PC-9 (cell line): Measurements from ENCODE around the gene METTL17. TPM values are rescaled to one million over a fixed set of nuclear protein-coding genes. Genes with fewer than 3 reads are reported as not detected.

ENCODE experiments used
- BruUV-seq: library from RNA; stranded (reverse); fragments of 400-500 nt; replicated peaks from 2 replicates; lab custom pipeline; 2021; lab: Mats Ljungman, UMichigan
- CTCF ChIA-PET: fragments of 300-600 bp; sonication (Branson Sonifier 250); formaldehyde crosslinking; loops from one replicate; lab custom pipeline; 2022; ENCODE audit warnings: antibody characterized with exemption; lab: Charles Lee
- POLR2A ChIA-PET: fragments of 300-600 bp; sonication (Branson Sonifier 250); formaldehyde crosslinking; loops from one replicate; lab custom pipeline; 2022; ENCODE audit warnings: antibody characterized with exemption; ENCODE audit not compliant: unreplicated experiment; lab: Charles Lee
- DNase-seq, 2 experiments: peaks; one replicate each; pipeline versions ENCODE4 v3.0.0 to v3.0.0-alpha.2; 2015 to 2022; ENCODE audit warnings: mixed read lengths in 1 of 2
- H2AFZ ChIP-seq: fragments of 200-600 bp; sonication (generic); 2 replicates; pipeline ENCODE4 v1.8.1; 2017; ENCODE audit warnings: antibody characterized with exemption
- H3F3A ChIP-seq: fragments of 200-600 bp; sonication (generic); 2 replicates; pipeline ENCODE4 v1.8.1; 2017; ENCODE audit warnings: antibody characterized with exemption, mild to moderate bottlenecking, low read depth; ENCODE audit not compliant: insufficient read depth
- H3K27ac ChIP-seq: fragments of 200-600 bp; sonication (generic); 2 replicates; pipeline ENCODE4 v1.6.1; 2016; ENCODE audit warnings: mixed run types
- H3K27me3 ChIP-seq: fragments of 200-600 bp; sonication (generic); 2 replicates; pipeline ENCODE4 v1.6.1; 2016; ENCODE audit warnings: low read depth, mixed run types; ENCODE audit not compliant: insufficient read depth
- H3K36me3 ChIP-seq: fragments of 200-600 bp; sonication (generic); 2 replicates; pipeline ENCODE4 v1.6.1; 2016; ENCODE audit warnings: low read depth, mixed run types
- H3K4me1 ChIP-seq: fragments of 200-600 bp; sonication (generic); replicated peaks from 2 replicates; pipeline ENCODE4 v1.6.1; 2016; ENCODE audit warnings: mixed run types; ENCODE audit not compliant: insufficient read depth
- H3K4me2 ChIP-seq: fragments of 200-600 bp; sonication (generic); 2 replicates; pipeline ENCODE4 v1.6.1; 2017; ENCODE audit warnings: mixed run types
- H3K4me3 ChIP-seq: fragments of 200-600 bp; sonication (generic); 2 replicates; pipeline ENCODE4 v1.6.1; 2016; ENCODE audit warnings: mixed run types
- H3K79me2 ChIP-seq: fragments of 200-600 bp; sonication (generic); 2 replicates; pipeline ENCODE4 v1.6.1; 2017; ENCODE audit warnings: low read depth, mixed run types
- H3K9me2 ChIP-seq: fragments of 200-600 bp; sonication (generic); 2 replicates; pipeline ENCODE4 v1.8.1; 2017; ENCODE audit warnings: mild to moderate bottlenecking; ENCODE audit not compliant: insufficient read depth
- H3K9me3 ChIP-seq: fragments of 200-600 bp; sonication (generic); 2 replicates; pipeline ENCODE4 v1.8.1; 2016; ENCODE audit warnings: low read depth; ENCODE audit not compliant: insufficient read depth
- H4K20me1 ChIP-seq: fragments of 200-600 bp; sonication (generic); 2 replicates; pipeline ENCODE4 v1.8.1; 2017; ENCODE audit not compliant: insufficient read depth
- EZH2 ChIP-seq: fragments of 200-600 bp; sonication (generic); IDR thresholded peaks from 2 replicates; pipeline ENCODE4 v1.8.0; 2017; ENCODE audit warnings: antibody characterized with exemption, low read depth
- intact Hi-C: fragments of 100-400 bp; cut with micrococcal nuclease; formaldehyde crosslinking; loops from one replicate; pipeline ENCODE4 v1.10.0; 2022; ENCODE audit not compliant: unreplicated experiment
- total RNA-seq: library from RNA; stranded (reverse); gene quantifications from 2 replicates; pipeline ENCODE4 v1.2.3, GENCODE V29; 2021
- TF ChIP-seq, protein P1 (sequence below): fragments of 200-600 bp; sonication (generic); conservative IDR thresholded peaks from 2 replicates; pipeline ENCODE4 v1.6.1; 2017; ENCODE audit warnings: mixed run types, antibody characterized with exemption, mild to moderate bottlenecking, moderate library complexity

METTL17 gene
- total RNA-seq, 1 experiment from 2014 or later: 51.2 TPM

DNA sequence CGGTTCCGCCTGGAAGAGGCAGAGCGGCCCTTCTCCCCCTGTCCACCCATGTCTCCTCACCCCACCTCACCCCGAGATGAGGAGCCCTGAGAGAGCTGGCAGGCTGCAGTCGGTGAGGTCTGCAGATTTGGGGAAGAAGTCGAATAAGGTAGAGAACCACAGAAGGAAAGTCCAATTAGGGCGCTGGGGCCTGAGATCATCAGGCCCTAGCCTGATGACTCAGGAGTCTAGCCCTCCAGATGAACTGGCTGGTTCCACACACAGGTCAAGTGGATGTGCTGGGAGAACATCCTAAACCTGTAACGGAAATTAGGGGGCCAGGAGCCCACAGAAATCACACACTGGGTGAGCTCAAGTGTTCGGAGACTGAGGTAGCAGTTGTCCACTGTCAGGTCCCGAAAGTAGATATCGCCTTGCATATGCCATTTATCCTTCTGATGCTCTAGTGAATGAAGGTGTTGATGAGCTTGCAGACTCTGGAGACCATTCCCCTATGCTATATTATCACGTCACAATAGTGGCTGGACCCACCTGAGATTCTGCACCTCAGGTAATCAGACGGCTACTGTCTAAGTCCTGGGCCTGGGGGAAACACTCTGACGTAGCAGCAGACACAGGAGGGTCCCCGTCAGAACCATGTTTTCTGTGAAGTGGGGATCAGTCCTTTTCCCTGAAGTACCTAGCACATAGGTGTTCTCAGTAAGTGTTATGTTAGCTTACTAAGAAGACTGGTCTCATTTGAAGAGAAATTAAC is 886 bp upstream of the METTL17 start:
- Histone ChIP-seq H2AFZ (peak overlapping the region; percentile 71; the same call in 1 of the 2 replicates), H3K4me3 (peak overlapping the region; percentile 55), H3K4me2 (peak overlapping the region; percentile 89), H3K27me3 (no peaks in the 10 kb centered on the region), H3K36me3 (peaks cover 6% of the 10 kb centered on the region; the same call in 1 of the 2 replicates), H3K4me1 (peaks cover 24% of the 10 kb centered on the region), H3K9me3 (peaks cover 3% of the 10 kb centered on the region; the same call in 1 of the 2 replicates), H3K9me2 (no peaks in the 10 kb centered on the region), H4K20me1 (no peaks in the 10 kb centered on the region), H3K27ac (peak overlapping the region; percentile 67), H3K79me2 (peaks cover 19% of the 10 kb centered on the region), H3F3A (peaks cover 20% of the 10 kb centered on the region; the same call in 1 of the 2 replicates)
- POLR2A ChIA-PET: interaction anchor here (0.5 kb wide), 1 partner anchor 83 kb away, joined by 5 read pairs; no protein-coding TSS in a partner anchor
- BruUV-seq: TSS peak; percentile 86
- intact Hi-C loops: loop anchor here (2.0 kb wide), 1 partner anchor 14 kb away; no protein-coding TSS in a partner anchor
- TF ChIP-seq, protein P1, sequence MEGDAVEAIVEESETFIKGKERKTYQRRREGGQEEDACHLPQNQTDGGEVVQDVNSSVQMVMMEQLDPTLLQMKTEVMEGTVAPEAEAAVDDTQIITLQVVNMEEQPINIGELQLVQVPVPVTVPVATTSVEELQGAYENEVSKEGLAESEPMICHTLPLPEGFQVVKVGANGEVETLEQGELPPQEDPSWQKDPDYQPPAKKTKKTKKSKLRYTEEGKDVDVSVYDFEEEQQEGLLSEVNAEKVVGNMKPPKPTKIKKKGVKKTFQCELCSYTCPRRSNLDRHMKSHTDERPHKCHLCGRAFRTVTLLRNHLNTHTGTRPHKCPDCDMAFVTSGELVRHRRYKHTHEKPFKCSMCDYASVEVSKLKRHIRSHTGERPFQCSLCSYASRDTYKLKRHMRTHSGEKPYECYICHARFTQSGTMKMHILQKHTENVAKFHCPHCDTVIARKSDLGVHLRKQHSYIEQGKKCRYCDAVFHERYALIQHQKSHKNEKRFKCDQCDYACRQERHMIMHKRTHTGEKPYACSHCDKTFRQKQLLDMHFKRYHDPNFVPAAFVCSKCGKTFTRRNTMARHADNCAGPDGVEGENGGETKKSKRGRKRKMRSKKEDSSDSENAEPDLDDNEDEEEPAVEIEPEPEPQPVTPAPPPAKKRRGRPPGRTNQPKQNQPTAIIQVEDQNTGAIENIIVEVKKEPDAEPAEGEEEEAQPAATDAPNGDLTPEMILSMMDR: no peak
- no peak for TF ChIP-seq EZH2
- DNase-seq: no peak
- CTCF ChIA-PET: no interaction called here

DNA sequence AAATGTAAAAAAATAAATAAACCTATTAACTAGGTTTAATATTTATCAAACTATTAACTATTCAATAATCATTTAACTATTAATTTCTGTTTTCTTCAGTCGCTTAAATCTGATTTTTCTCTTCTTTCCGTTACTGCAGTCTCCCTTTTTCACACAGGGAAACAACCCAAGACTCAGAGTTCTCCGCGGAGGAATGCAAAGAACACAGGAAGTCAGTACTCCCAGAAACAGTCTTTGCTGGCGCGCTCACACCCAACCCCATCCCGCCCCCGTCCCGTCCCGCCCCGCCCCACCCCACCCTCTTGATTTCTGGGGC is 351 bp upstream of the METTL17 start:
- Histone ChIP-seq H3K4me3 (peak overlapping the region; percentile 55), H3K27ac (peak overlapping the region; percentile 67), H3F3A (peaks cover 20% of the 10 kb centered on the region; the same call in 1 of the 2 replicates), H3K27me3 (no peaks in the 10 kb centered on the region), H3K9me2 (no peaks in the 10 kb centered on the region), H3K9me3 (peaks cover 3% of the 10 kb centered on the region; the same call in 1 of the 2 replicates), H3K4me2 (peak overlapping the region; percentile 89), H4K20me1 (no peaks in the 10 kb centered on the region), H3K36me3 (peaks cover 6% of the 10 kb centered on the region; the same call in 1 of the 2 replicates), H3K4me1 (peaks cover 24% of the 10 kb centered on the region), H2AFZ (no peak overlapping the region), H3K79me2 (peaks cover 19% of the 10 kb centered on the region)
- ChIA-PET CTCF (no interaction called here), POLR2A (no interaction called here)
- no TSS peak for BruUV-seq
- intact Hi-C loops: loop anchor here (2.0 kb wide), 1 partner anchor 15 kb away; no protein-coding TSS in a partner anchor
- no peak for DNase-seq
- TF ChIP-seq, protein P1: no peak
- TF ChIP-seq EZH2: no peak

DNA sequence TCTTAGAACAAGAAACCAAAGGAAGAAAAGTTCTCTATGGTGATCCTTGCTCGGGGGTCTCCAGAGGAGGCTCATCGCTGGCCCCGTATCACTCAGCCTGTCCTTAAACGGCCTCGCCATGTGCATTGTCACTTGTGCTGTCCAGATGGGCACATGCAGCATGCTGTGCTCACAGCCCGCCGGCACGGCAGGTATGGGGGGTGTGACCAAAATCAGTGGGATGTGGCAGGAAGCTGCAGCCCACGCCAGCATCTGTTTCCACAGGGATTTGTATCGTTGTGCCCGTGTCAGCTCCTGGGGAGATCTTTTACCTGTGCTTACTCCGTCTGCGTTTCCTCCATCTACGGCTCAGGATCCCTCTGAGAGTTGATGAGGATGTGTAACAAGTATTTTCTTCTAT is 6.7 kb downstream of the METTL17 start:
- H3F3A ChIP-seq: peaks cover 13% of the 10 kb centered on the region; the same call in 1 of the 2 replicates
- BruUV-seq: no TSS peak
- ChIA-PET POLR2A (no interaction called here), CTCF (no interaction called here)
- peaks cover 20% of the 10 kb centered on the region for H3K4me1 ChIP-seq
- no peaks in the 10 kb centered on the region for H3K9me3 ChIP-seq
- no peaks in the 10 kb centered on the region for H4K20me1 ChIP-seq
- peaks cover 6% of the 10 kb centered on the region; the same call in 1 of the 2 replicates for H3K36me3 ChIP-seq
- intact Hi-C loops: loop anchor here (5.0 kb wide), 1 partner anchor 364 kb away; no protein-coding TSS in a partner anchor
- H3K27ac ChIP-seq: no peak overlapping the region
- no peaks in the 10 kb centered on the region for H3K9me2 ChIP-seq
- no peak for TF ChIP-seq EZH2
- TF ChIP-seq, protein P1: no peak
- H3K4me3 ChIP-seq: no peak overlapping the region
- H3K79me2 ChIP-seq: peaks cover 4% of the 10 kb centered on the region; the same call in 1 of the 2 replicates
- no peak overlapping the region for H3K4me2 ChIP-seq
- no peak for DNase-seq
- no peaks in the 10 kb centered on the region for H3K27me3 ChIP-seq
- H2AFZ ChIP-seq: no peak overlapping the region
